Neural cell (in vitro differentiated cells): ENCODE measurements around the gene LRMDA. TPM values are rescaled to one million over a fixed set of nuclear protein-coding genes. Genes with fewer than 3 reads are reported as not detected.

ENCODE experiments used
- H2AFZ ChIP-seq: fragments of 200-600, 300-800 bp; sonication (generic), shearing (Covaris generic); 2 replicates; pipeline ENCODE4 v1.6.0; 2014; ENCODE audit warnings: low read depth, mild to moderate bottlenecking, antibody characterized with exemption, low read length, moderate library complexity
- H3F3A ChIP-seq: fragments of 200-600 bp; shearing (Covaris generic); 2 replicates; pipeline ENCODE4 v1.6.1; 2016; ENCODE audit warnings: mild to moderate bottlenecking, moderate library complexity, mixed read lengths, antibody characterized with exemption, low read length; ENCODE audit not compliant: insufficient read depth, poor library complexity, severe bottlenecking
- H3K27ac ChIP-seq: fragments of 200-600, 300-800 bp; sonication (generic), shearing (Covaris generic); 2 replicates; pipeline ENCODE4 v1.5.1; 2014; ENCODE audit warnings: mild to moderate bottlenecking, low read length, moderate library complexity
- H3K27me3 ChIP-seq: fragments of 300-800, 200-600 bp; sonication (generic), shearing (Covaris generic); 2 replicates; pipeline ENCODE4 v1.6.0; 2014; ENCODE audit warnings: mild to moderate bottlenecking, low read depth, low read length, moderate library complexity; ENCODE audit not compliant: insufficient read depth
- H3K36me3 ChIP-seq: fragments of 300-800, 200-600 bp; sonication (generic), shearing (Covaris generic); 2 replicates; pipeline ENCODE4 v1.5.1; 2014; ENCODE audit warnings: mild to moderate bottlenecking, antibody characterized with exemption, low read length, moderate library complexity; ENCODE audit not compliant: insufficient read depth
- H3K4me2 ChIP-seq: fragments of 300-800, 200-600 bp; sonication (generic), shearing (Covaris generic); 2 replicates; pipeline ENCODE4 v1.6.0; 2014; ENCODE audit warnings: mild to moderate bottlenecking, low read length
- H3K4me3 ChIP-seq: fragments of 300-800, 200-600 bp; sonication (generic), shearing (Covaris generic); 2 replicates; pipeline ENCODE4 v1.5.1; 2014; ENCODE audit warnings: mild to moderate bottlenecking, low read length, moderate library complexity
- H3K79me2 ChIP-seq: fragments of 200-600 bp; shearing (Covaris generic); replicated peaks from 2 replicates; pipeline ENCODE4 v1.6.0; 2014; ENCODE audit warnings: mild to moderate bottlenecking, low read length, moderate library complexity; ENCODE audit not compliant: insufficient read depth
- H3K9ac ChIP-seq: fragments of 300-800, 200-600 bp; sonication (generic), shearing (Covaris generic); 2 replicates; pipeline ENCODE4 v1.6.1; 2016; ENCODE audit warnings: mild to moderate bottlenecking, low read length, mixed read lengths
- H3K9me2 ChIP-seq: fragments of 200-600 bp; shearing (Covaris generic); 2 replicates; pipeline ENCODE4 v1.6.1; 2016; ENCODE audit warnings: mild to moderate bottlenecking, low read length, mixed read lengths; ENCODE audit not compliant: insufficient read depth
- H3K9me3 ChIP-seq: fragments of 200-600, 300-800 bp; sonication (generic), shearing (Covaris generic); 2 replicates; pipeline ENCODE4 v1.6.1; 2016; ENCODE audit warnings: mild to moderate bottlenecking, mixed run types, low read length, moderate library complexity, mixed read lengths
- H4K20me1 ChIP-seq: fragments of 200-600 bp; shearing (Covaris generic); 2 replicates; pipeline ENCODE4 v1.6.1; 2016; ENCODE audit warnings: mild to moderate bottlenecking, mixed run types; ENCODE audit not compliant: insufficient read depth
- CTCF ChIP-seq: fragments of 450-650 bp; IDR thresholded peaks from 2 replicates; pipeline ENCODE4 v1.5.1; 2014; ENCODE audit warnings: antibody characterized with exemption, mild to moderate bottlenecking, moderate library complexity; ENCODE audit not compliant: poor library complexity, severe bottlenecking
- EP300 ChIP-seq: fragments of 450-650 bp; conservative IDR thresholded peaks from 2 replicates; pipeline ENCODE4 v1.6.1; 2014; ENCODE audit warnings: antibody characterized with exemption, mild to moderate bottlenecking, moderate library complexity; ENCODE audit not compliant: poor library complexity, severe bottlenecking
- EZH2 ChIP-seq: fragments of 200-600, 300-800 bp; shearing (Covaris generic), sonication (generic); IDR thresholded peaks from 2 replicates; pipeline ENCODE4 v1.6.1; 2014; ENCODE audit warnings: antibody characterized with exemption, low read length, borderline replicate concordance, mild to moderate bottlenecking; ENCODE audit not compliant: insufficient read depth, poor library complexity, severe bottlenecking
- MXI1 ChIP-seq: fragments of 450-650 bp; conservative IDR thresholded peaks from 2 replicates; pipeline ENCODE4 v1.6.1; 2014; ENCODE audit warnings: antibody characterized with exemption, mild to moderate bottlenecking; ENCODE audit not compliant: poor library complexity, severe bottlenecking
- POLR2AphosphoS5 ChIP-seq: IDR thresholded peaks from 2 replicates; pipeline ENCODE4 v1.6.1; 2012
- RAD21 ChIP-seq: fragments of 450-650 bp; conservative IDR thresholded peaks from 2 replicates; pipeline ENCODE4 v1.6.1; 2014; ENCODE audit warnings: antibody characterized with exemption, mild to moderate bottlenecking, moderate library complexity
- REST ChIP-seq: IDR thresholded peaks from 2 replicates; pipeline ENCODE4 v1.6.1; 2012; ENCODE audit warnings: borderline replicate concordance
- SMC3 ChIP-seq: fragments of 450-650 bp; conservative IDR thresholded peaks from 2 replicates; pipeline ENCODE4 v1.6.1; 2014; ENCODE audit warnings: antibody characterized with exemption, mild to moderate bottlenecking, moderate library complexity; ENCODE audit not compliant: poor library complexity
- TAF1 ChIP-seq: IDR thresholded peaks from 2 replicates; pipeline ENCODE4 v1.6.1; 2012; ENCODE audit warnings: low read depth
- polyA plus RNA-seq: library from polyadenylated mRNA; depleted of rRNA; stranded (reverse); fragments of >200 nt; gene quantifications from 2 replicates; pipeline ENCODE4 v1.2.3, GENCODE V29; 2014

LRMDA gene
- polyA plus RNA-seq, 1 donor from 2014 or later, result 5.6 TPM

GRCh38 chr10:75672842-75673241 is 241.4 kb downstream of the LRMDA start:
- Histone ChIP-seq H3K4me2 (no peak overlapping the region), H3K9me3 (no peaks in the 10 kb centered on the region), H3K9me2 (no peaks in the 10 kb centered on the region), H2AFZ (no peak overlapping the region), H3K36me3 (no peaks in the 10 kb centered on the region), H3K79me2 (no peaks in the 10 kb centered on the region), H3F3A (no peaks in the 10 kb centered on the region), H3K9ac (no peak overlapping the region), H4K20me1 (no peaks in the 10 kb centered on the region), H3K27me3 (no peaks in the 10 kb centered on the region), H3K27ac (no peak overlapping the region), H3K4me3 (no peak overlapping the region)
- no peak for TF ChIP-seq EP300

GRCh38 chr10:75677541-75677940 is 246.1 kb downstream of the LRMDA start:
- no peak overlapping the region for H3K27ac ChIP-seq
- H3K79me2 ChIP-seq, result no peaks in the 10 kb centered on the region
- no peak overlapping the region for H3K4me2 ChIP-seq
- no peaks in the 10 kb centered on the region for H3K9me3 ChIP-seq
- TF ChIP-seq SMC3, result no peak
- H2AFZ ChIP-seq, result no peak overlapping the region
- no peaks in the 10 kb centered on the region for H3K36me3 ChIP-seq
- no peaks in the 10 kb centered on the region for H3F3A ChIP-seq
- H3K4me3 ChIP-seq, result no peak overlapping the region
- H3K27me3 ChIP-seq, result no peaks in the 10 kb centered on the region
- H3K9me2 ChIP-seq, result no peaks in the 10 kb centered on the region
- no peaks in the 10 kb centered on the region for H4K20me1 ChIP-seq
- no peak overlapping the region for H3K9ac ChIP-seq

GRCh38 chr10:75678527-75678926 is 247.1 kb downstream of the LRMDA start:
- H3K27me3 ChIP-seq, result no peaks in the 10 kb centered on the region
- H3K27ac ChIP-seq, result no peak overlapping the region
- TF ChIP-seq POLR2AphosphoS5 (peak; percentile 60), EP300 (peak; percentile 96), TAF1 (no peak), EZH2 (no peak)
- no peak overlapping the region for H2AFZ ChIP-seq
- H3K9me3 ChIP-seq, result no peaks in the 10 kb centered on the region
- H3K4me2 ChIP-seq, result no peak overlapping the region
- H3K9me2 ChIP-seq, result no peaks in the 10 kb centered on the region
- no peaks in the 10 kb centered on the region for H4K20me1 ChIP-seq
- H3K36me3 ChIP-seq, result no peaks in the 10 kb centered on the region
- no peaks in the 10 kb centered on the region for H3F3A ChIP-seq
- H3K4me3 ChIP-seq, result no peak overlapping the region
- H3K79me2 ChIP-seq, result no peaks in the 10 kb centered on the region
- no peak overlapping the region for H3K9ac ChIP-seq

GRCh38 chr10:75679536-75679935 is 248.1 kb downstream of the LRMDA start:
- Histone ChIP-seq H3K9me3 (no peaks in the 10 kb centered on the region), H4K20me1 (no peaks in the 10 kb centered on the region), H3K9me2 (no peaks in the 10 kb centered on the region), H3K27ac (no peak overlapping the region), H3K79me2 (no peaks in the 10 kb centered on the region), H2AFZ (no peak overlapping the region), H3K36me3 (no peaks in the 10 kb centered on the region), H3K27me3 (no peaks in the 10 kb centered on the region), H3K4me2 (no peak overlapping the region), H3K9ac (no peak overlapping the region), H3F3A (no peaks in the 10 kb centered on the region), H3K4me3 (no peak overlapping the region)
- TF ChIP-seq TAF1 (no peak), EP300 (no peak), MXI1 (no peak), RAD21 (no peak), REST (no peak), POLR2AphosphoS5 (no peak), CTCF (no peak), SMC3 (no peak), EZH2 (no peak)
